Osteocyte (in vitro differentiated cells): ENCODE data around the gene RLN1. TPM values are rescaled to one million over a fixed set of nuclear protein-coding genes. Genes with fewer than 3 reads are reported as not detected.

Experiments used
- DNase-seq: peaks from one replicate; pipeline ENCODE4 v3.0.0; 2021; ENCODE audit warnings: mixed read lengths; ENCODE audit not compliant: unreplicated experiment; ENCODE audit errors: extremely low spot score
- H3K27ac Mint-ChIP-seq: one replicate; pipeline ENCODE4 v1.8.0; 2021; ENCODE audit warnings: mild to moderate bottlenecking, mixed read lengths; ENCODE audit not compliant: unreplicated experiment
- H3K27me3 Mint-ChIP-seq: one replicate; pipeline ENCODE4 v1.8.0; 2021; ENCODE audit warnings: mixed read lengths; ENCODE audit not compliant: unreplicated experiment
- H3K36me3 Mint-ChIP-seq: one replicate; pipeline ENCODE4 v1.8.0; 2021; ENCODE audit warnings: mixed read lengths; ENCODE audit not compliant: unreplicated experiment
- H3K4me1 Mint-ChIP-seq: one replicate; pipeline ENCODE4 v1.8.0; 2021; ENCODE audit warnings: mixed read lengths; ENCODE audit not compliant: unreplicated experiment
- H3K4me3 Mint-ChIP-seq: one replicate; pipeline ENCODE4 v1.8.0; 2021; ENCODE audit warnings: mild to moderate bottlenecking, moderate library complexity, mixed read lengths; ENCODE audit not compliant: unreplicated experiment
- H3K9me3 Mint-ChIP-seq: one replicate; pipeline ENCODE4 v1.8.0; 2021; ENCODE audit warnings: mixed read lengths; ENCODE audit not compliant: unreplicated experiment
- CTCF ChIP-seq: fragments of 200-600 bp; sonication (generic); IDR thresholded peaks from 2 replicates; pipeline ENCODE4 v1.5.0; 2021; ENCODE audit warnings: antibody characterized with exemption, mild to moderate bottlenecking, moderate library complexity
- total RNA-seq: library from RNA; stranded (reverse); gene quantifications from 2 replicates; pipeline ENCODE4 v1.2.1, GENCODE V29; 2021

The RLN1 gene
- total RNA-seq, 1 donor from 2014 or later, result not detected

GRCh38 chr9:5292141-5292540, 47.5 kb downstream of the RLN1 start:
- H3K4me3 Mint-ChIP-seq, result no peak overlapping the region
- no peaks in the 10 kb centered on the region for H3K4me1 Mint-ChIP-seq
- peaks cover 68% of the 10 kb centered on the region for H3K27me3 Mint-ChIP-seq
- H3K9me3 Mint-ChIP-seq, result peaks cover 8% of the 10 kb centered on the region
- peaks cover 2% of the 10 kb centered on the region for H3K36me3 Mint-ChIP-seq
- H3K27ac Mint-ChIP-seq, result no peak overlapping the region
- no peak for TF ChIP-seq CTCF
- no peak for DNase-seq

GRCh38 chr9:5288591-5288990, 51.1 kb downstream of the RLN1 start:
- Mint-ChIP-seq H3K27me3 (peaks cover 43% of the 10 kb centered on the region), H3K4me1 (no peaks in the 10 kb centered on the region), H3K27ac (no peak overlapping the region), H3K36me3 (no peaks in the 10 kb centered on the region), H3K9me3 (peaks cover 3% of the 10 kb centered on the region), H3K4me3 (no peak overlapping the region)
- TF ChIP-seq CTCF, result no peak
- DNase-seq, result no peak

GRCh38 chr9:5286262-5286661, 53.4 kb downstream of the RLN1 start:
- Mint-ChIP-seq H3K9me3 (peaks cover 3% of the 10 kb centered on the region), H3K36me3 (no peaks in the 10 kb centered on the region), H3K27ac (no peak overlapping the region), H3K4me3 (no peak overlapping the region), H3K4me1 (no peaks in the 10 kb centered on the region), H3K27me3 (peaks cover 38% of the 10 kb centered on the region)
- no peak for TF ChIP-seq CTCF
- no peak for DNase-seq

Other genes starting within 250 kb of the RLN1 start
- not detected in 2 replicates for gene INSL6, start 154.2 kb downstream of the RLN1 start, total RNA-seq
- not detected in 2 replicates for gene INSL4, start 108.5 kb downstream of the RLN1 start, total RNA-seq
- not detected in 2 replicates for gene RLN2, start 35.2 kb downstream of the RLN1 start, total RNA-seq
- gene PLGRKT, start 98.0 kb upstream of the RLN1 start, total RNA-seq, result 12.4 and 13.9 TPM in 2 replicates
- gene CD274, start 110.7 kb upstream of the RLN1 start, total RNA-seq, result 0.31 and 0.43 TPM in 2 replicates
- gene PDCD1LG2, start 170.7 kb upstream of the RLN1 start, total RNA-seq, result 1.7 TPM in 2 replicates